HCT116 (cell line): ENCODE measurements around the gene MPP7.

Source experiments
- CEBPB ChIP-seq: IDR thresholded peaks from 2 replicates; pipeline ENCODE4 v1.6.1; 2012; ENCODE audit warnings: low read depth
- POLR2A ChIP-seq: IDR thresholded peaks from 2 replicates; pipeline ENCODE4 v1.7.0; 2011; ENCODE audit warnings: borderline replicate concordance; ENCODE audit not compliant: insufficient read depth, insufficient read length; ENCODE audit errors: extremely low read depth
- RAD21 ChIP-seq: IDR thresholded peaks from 2 replicates; pipeline ENCODE4 v1.6.1; 2012; ENCODE audit warnings: low read depth, mild to moderate bottlenecking
- TF ChIP-seq, protein P1 (sequence below), 3 experiments: fragments of 200-600 bp in 1 of 3; sonication (generic) in 1 of 3; IDR thresholded peaks in 2 of 3; conservative IDR thresholded peaks in 1 of 3; 2 replicates each; pipeline ENCODE4 v1.5.1; 2012 to 2017; ENCODE audit warnings: low read depth in 2 of 3, low read length in 2 of 3, antibody characterized with exemption in 1 of 3, borderline replicate concordance in 1 of 3, control low read depth in 1 of 3, mild to moderate bottlenecking in 1 of 3, mixed read lengths in 1 of 3, mixed run types in 1 of 3, moderate library complexity in 1 of 3; ENCODE audit not compliant: insufficient read depth in 1 of 3

DNA sequence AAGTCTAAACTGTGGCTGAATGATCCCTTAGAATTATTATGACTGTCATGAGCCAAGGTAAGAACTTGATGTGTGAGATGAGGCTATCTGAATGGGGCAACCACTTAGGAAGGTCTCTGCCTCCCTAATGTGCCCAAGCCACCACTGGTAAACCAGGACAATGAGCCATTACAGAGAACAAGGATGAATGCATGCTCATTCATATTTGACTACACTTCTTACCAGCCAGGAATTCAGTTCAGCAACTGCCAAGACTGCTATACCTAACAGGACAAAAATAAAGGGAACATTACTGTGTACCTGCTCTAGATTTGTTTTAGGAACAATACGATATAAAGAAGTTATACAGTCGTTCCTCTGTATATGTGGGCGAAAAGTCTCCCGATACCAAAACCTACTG lies 23.0 kb downstream of the MPP7 start:
- TF ChIP-seq RAD21 (no peak), CEBPB (no peak), POLR2A (no peak)
- TF ChIP-seq, protein P1, sequence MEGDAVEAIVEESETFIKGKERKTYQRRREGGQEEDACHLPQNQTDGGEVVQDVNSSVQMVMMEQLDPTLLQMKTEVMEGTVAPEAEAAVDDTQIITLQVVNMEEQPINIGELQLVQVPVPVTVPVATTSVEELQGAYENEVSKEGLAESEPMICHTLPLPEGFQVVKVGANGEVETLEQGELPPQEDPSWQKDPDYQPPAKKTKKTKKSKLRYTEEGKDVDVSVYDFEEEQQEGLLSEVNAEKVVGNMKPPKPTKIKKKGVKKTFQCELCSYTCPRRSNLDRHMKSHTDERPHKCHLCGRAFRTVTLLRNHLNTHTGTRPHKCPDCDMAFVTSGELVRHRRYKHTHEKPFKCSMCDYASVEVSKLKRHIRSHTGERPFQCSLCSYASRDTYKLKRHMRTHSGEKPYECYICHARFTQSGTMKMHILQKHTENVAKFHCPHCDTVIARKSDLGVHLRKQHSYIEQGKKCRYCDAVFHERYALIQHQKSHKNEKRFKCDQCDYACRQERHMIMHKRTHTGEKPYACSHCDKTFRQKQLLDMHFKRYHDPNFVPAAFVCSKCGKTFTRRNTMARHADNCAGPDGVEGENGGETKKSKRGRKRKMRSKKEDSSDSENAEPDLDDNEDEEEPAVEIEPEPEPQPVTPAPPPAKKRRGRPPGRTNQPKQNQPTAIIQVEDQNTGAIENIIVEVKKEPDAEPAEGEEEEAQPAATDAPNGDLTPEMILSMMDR (IDR thresholded peaks at IDR 0.05 in 2 of 3, conservative IDR thresholded peaks at IDR 0.05 in 1 of 3; ENCODE audit: borderline replicate concordance in 1 of 3, insufficient read depth in 1 of 3, low read depth in 2 of 3, low read length in 2 of 3) = no peak
